HepG2 (cell line): ENCODE data around the gene DUSP15. TPM values are rescaled to one million over a fixed set of nuclear protein-coding genes. Genes with fewer than 3 reads are reported as not detected.

Experiments used
- ARNT2 ChIP-seq: sonication (generic); formaldehyde crosslinking; IDR thresholded peaks from 2 replicates; pipeline ENCODE4 v1.8.0; 2022; ENCODE audit warnings: mild to moderate bottlenecking, low read depth, missing genetic modification reagents, moderate library complexity
- GATAD1 ChIP-seq: IDR thresholded peaks from 2 replicates; pipeline ENCODE4 v1.6.1; 2016; ENCODE audit warnings: missing genetic modification reagents, missing compliant biosample characterization
- HDAC6 ChIP-seq: fragments of 200-600 bp; sonication (generic); IDR thresholded peaks from 2 replicates; pipeline ENCODE4 v1.7.0; 2017; ENCODE audit warnings: mild to moderate bottlenecking, antibody characterized with exemption, low read length, low read depth
- HMGXB3 ChIP-seq: sonication (generic); formaldehyde crosslinking; IDR thresholded peaks from 2 replicates; pipeline ENCODE4 v1.4.0; 2020; ENCODE audit warnings: missing genetic modification reagents, borderline replicate concordance
- MXI1 ChIP-seq: IDR thresholded peaks from 3 replicates; pipeline ENCODE4 v1.6.1; 2012; ENCODE audit warnings: low read depth, low read length, inconsistent platforms, borderline replicate concordance
- RBFOX2 ChIP-seq: fragments of 200-400 bp; formaldehyde crosslinking; IDR thresholded peaks from 2 replicates; pipeline ENCODE4 v1.6.1; 2017; ENCODE audit warnings: low read depth, mild to moderate bottlenecking, low read length
- STAG1 ChIP-seq: sonication (generic); formaldehyde crosslinking; IDR thresholded peaks from 2 replicates; pipeline ENCODE4 v1.4.0; 2020; ENCODE audit warnings: missing genetic modification reagents
- TARDBP ChIP-seq: sonication (generic); formaldehyde crosslinking; IDR thresholded peaks from 2 replicates; pipeline ENCODE4 v1.8.0; 2022; ENCODE audit warnings: mild to moderate bottlenecking, missing genetic modification reagents
- TCF7 ChIP-seq: sonication (generic); IDR thresholded peaks from 2 replicates; pipeline ENCODE4 v1.6.1; 2016; ENCODE audit warnings: antibody characterized with exemption, low read depth
- TEAD3 ChIP-seq: optimal IDR thresholded peaks from 2 replicates; pipeline ENCODE3; 2016; ENCODE audit warnings: borderline replicate concordance
- TOE1 ChIP-seq: sonication (generic); formaldehyde crosslinking; IDR thresholded peaks from 2 replicates; pipeline ENCODE4 v1.4.0; 2020; ENCODE audit warnings: mild to moderate bottlenecking, missing genetic modification reagents
- ZIK1 ChIP-seq: sonication (generic); formaldehyde crosslinking; IDR thresholded peaks from 2 replicates; pipeline ENCODE4 v1.5.0; 2020; ENCODE audit warnings: mild to moderate bottlenecking, low read depth, missing genetic modification reagents, borderline replicate concordance
- ZNF614 ChIP-seq: IDR thresholded peaks from 2 replicates; pipeline ENCODE4 v1.6.1; 2018; ENCODE audit warnings: missing biosample characterization, missing genetic modification reagents, inconsistent platforms, borderline replicate concordance
- ZNF761 ChIP-seq: sonication (generic); formaldehyde crosslinking; conservative IDR thresholded peaks from 2 replicates; pipeline ENCODE4 v1.4.0; 2020; ENCODE audit warnings: mild to moderate bottlenecking, missing genetic modification reagents
- ZNF781 ChIP-seq: sonication (generic); formaldehyde crosslinking; IDR thresholded peaks from 2 replicates; pipeline ENCODE4 v1.5.1; 2020; ENCODE audit warnings: borderline replicate concordance, mild to moderate bottlenecking, missing genetic modification reagents; ENCODE audit errors: not compliant biosample characterization
- ZNF790 ChIP-seq: sonication (generic); formaldehyde crosslinking; IDR thresholded peaks from 2 replicates; pipeline ENCODE4 v1.8.0; 2022; ENCODE audit warnings: missing genetic modification reagents, mild to moderate bottlenecking, borderline replicate concordance
- polyA plus RNA-seq, 8 experiments: library from polyadenylated mRNA; depleted of rRNA in 3 of 8; stranded (reverse) in 7 of 8; unstranded in 1 of 8; fragments of >200 nt; fragmentation: Illumina TruSeq in 4 of 8; extraction: Trizol in 4 of 8; gene quantifications; 2 replicates each; pipeline versions ENCODE4 v1.2.1 to v1.2.3, GENCODE V29; 2011 to 2016; ENCODE audit warnings: low read depth in 4 of 8, missing spikeins in 1 of 8, mixed read lengths in 1 of 8; ENCODE audit not compliant: insufficient read depth in 1 of 8
- total RNA-seq, 5 experiments: library from RNA; depleted of rRNA; stranded (reverse); fragments of >200 nt; fragmentation: Illumina TruSeq; extraction: Trizol; gene quantifications; 2 replicates each; pipeline ENCODE4 v1.2.3, GENCODE V29; 2016; ENCODE audit warnings: low read depth in 1 of 5
- TF ChIP-seq, protein P1 (sequence below): sonication (generic); formaldehyde crosslinking; IDR thresholded peaks from 2 replicates; pipeline ENCODE4 v1.5.0; 2020; ENCODE audit warnings: mild to moderate bottlenecking, missing genetic modification reagents
- TF ChIP-seq, protein P2 (sequence below): sonication (generic); formaldehyde crosslinking; IDR thresholded peaks from 2 replicates; pipeline ENCODE4 v1.5.1; 2020; ENCODE audit warnings: missing genetic modification reagents, mild to moderate bottlenecking, borderline replicate concordance

The DUSP15 gene
- total and polyA plus RNA-seq, 2 of the 13 experiments (the other 11 are each of a cell fraction or from before 2014, with no cell fraction given) = 0.17 to 0.93 TPM

GRCh38 chr20:31879143-31879987 is 9.0 kb upstream of the DUSP15 start (continued):
- peak; percentile 99 for TF ChIP-seq HMGXB3 (CRISPR knock-in tag)
- peak; percentile 41 for TF ChIP-seq TEAD3 (CRISPR knock-in tag)
- TF ChIP-seq ARNT2 = no peak; the same call in 1 of the 2 replicates
- no peak for TF ChIP-seq ZIK1 (CRISPR knock-in tag)
- no peak for TF ChIP-seq HDAC6
- peak; percentile 68; the same call in 1 of the 2 replicates for TF ChIP-seq ZNF614 (CRISPR knock-in tag)
- TF ChIP-seq GATAD1 (CRISPR knock-in tag) = no peak
- peak; percentile 82; the same call in 1 of the 2 replicates for TF ChIP-seq ZNF761 (CRISPR knock-in tag)
- TF ChIP-seq TOE1 (CRISPR knock-in tag) = no peak
- no peak for TF ChIP-seq ZNF790 (CRISPR knock-in tag)
- TF ChIP-seq TCF7 = no peak
- peak; percentile 99 for TF ChIP-seq MXI1
- TF ChIP-seq STAG1 (CRISPR knock-in tag) = no peak
- peak; percentile 68 for TF ChIP-seq RBFOX2
- peak; percentile 97 for TF ChIP-seq ZNF781 (CRISPR knock-in tag)
- TF ChIP-seq, protein P1, sequence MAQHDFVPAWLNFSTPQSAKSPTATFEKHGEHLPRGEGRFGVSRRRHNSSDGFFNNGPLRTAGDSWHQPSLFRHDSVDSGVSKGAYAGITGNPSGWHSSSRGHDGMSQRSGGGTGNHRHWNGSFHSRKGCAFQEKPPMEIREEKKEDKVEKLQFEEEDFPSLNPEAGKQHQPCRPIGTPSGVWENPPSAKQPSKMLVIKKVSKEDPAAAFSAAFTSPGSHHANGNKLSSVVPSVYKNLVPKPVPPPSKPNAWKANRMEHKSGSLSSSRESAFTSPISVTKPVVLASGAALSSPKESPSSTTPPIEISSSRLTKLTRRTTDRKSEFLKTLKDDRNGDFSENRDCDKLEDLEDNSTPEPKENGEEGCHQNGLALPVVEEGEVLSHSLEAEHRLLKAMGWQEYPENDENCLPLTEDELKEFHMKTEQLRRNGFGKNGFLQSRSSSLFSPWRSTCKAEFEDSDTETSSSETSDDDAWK (CRISPR knock-in tag) = no peak
- TF ChIP-seq, protein P2, sequence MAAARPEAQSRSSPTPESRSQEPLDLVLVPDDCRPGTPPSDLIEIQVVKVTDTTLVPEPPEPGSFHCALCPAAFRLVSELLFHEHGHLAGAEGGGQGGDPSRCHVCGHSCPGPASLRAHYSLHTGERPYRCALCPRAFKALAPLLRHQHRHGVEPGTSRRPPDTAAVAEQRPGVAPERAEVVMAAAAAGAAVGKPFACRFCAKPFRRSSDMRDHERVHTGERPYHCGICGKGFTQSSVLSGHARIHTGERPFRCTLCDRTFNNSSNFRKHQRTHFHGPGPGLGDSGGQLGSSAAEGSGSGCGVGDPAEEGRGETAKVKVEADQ = peak; percentile 64; the same call in 1 of the 2 replicates
- no peak; the same call in 1 of the 2 replicates for TF ChIP-seq TARDBP (CRISPR knock-in tag)
